ENCODE measurements around the gene TMEM14C. TPM values are rescaled to one million over a fixed set of nuclear protein-coding genes. Genes with fewer than 3 reads are reported as not detected.

The TMEM14C gene
- total RNA-seq, 6 experiments from 2014 or later: 45.6 to 72.1 (median 54.0) TPM

- no peak overlapping the region for H3K27ac ChIP-seq
- H3K4me1 ChIP-seq: no peaks in the 10 kb centered on the region
- ATAC-seq: no peak
- H3K36me3 ChIP-seq: no peaks in the 10 kb centered on the region
- H3K27me3 ChIP-seq: no peaks in the 10 kb centered on the region
- DNase-seq: no peak
- no peak for TF ChIP-seq POLR2A (IDR thresholded peaks at IDR 0.05)
- no peak for TF ChIP-seq CTCF (IDR thresholded peaks at IDR 0.05)
- intact Hi-C loops (cut with DNase I): no loop called here
- H3K9me3 ChIP-seq: no peaks in the 10 kb centered on the region
- H3K4me3 ChIP-seq: no peak overlapping the region
These were observed 40.4 kb upstream of the TMEM14C start for GRCh38 chr6:10682355-10682988.

- H3K27ac ChIP-seq: no peak overlapping the region
- ATAC-seq: no peak
- no peak overlapping the region for H3K4me3 ChIP-seq
- H3K36me3 ChIP-seq: no peaks in the 10 kb centered on the region
- intact Hi-C loops (cut with DNase I): no loop called here
- no peaks in the 10 kb centered on the region for H3K9me3 ChIP-seq
- WGBS (ENCODE audit: insufficient coverage, low coverage, low lambda C conversion rate, missing lambda C conversion rate): 56% methylated on average over 5 of the region's 5 CpGs
- no peak for DNase-seq
- no peaks in the 10 kb centered on the region for H3K27me3 ChIP-seq
- no peak for TF ChIP-seq CTCF (IDR thresholded peaks at IDR 0.05)
- TF ChIP-seq POLR2A (IDR thresholded peaks at IDR 0.05): no peak
- no peaks in the 10 kb centered on the region for H3K4me1 ChIP-seq
These were observed 38.3 kb upstream of the TMEM14C start for GRCh38 chr6:10684618-10685017.

GRCh38 chr6:10685092-10685915 is 37.6 kb upstream of the TMEM14C start:
- WGBS (ENCODE audit: insufficient coverage, low coverage, low lambda C conversion rate, missing lambda C conversion rate): 58% methylated on average over 3 of the region's 3 CpGs
- Histone ChIP-seq H3K4me1 (no peaks in the 10 kb centered on the region), H3K27me3 (no peaks in the 10 kb centered on the region), H3K27ac (no peak overlapping the region), H3K36me3 (no peaks in the 10 kb centered on the region), H3K4me3 (no peak overlapping the region), H3K9me3 (no peaks in the 10 kb centered on the region)
- ATAC-seq (no peak), DNase-seq (no peak)
- intact Hi-C loops (cut with DNase I): no loop called here
- TF ChIP-seq POLR2A (IDR thresholded peaks at IDR 0.05) (no peak), CTCF (IDR thresholded peaks at IDR 0.05) (no peak)

GRCh38 chr6:10686901-10687300 is 36.0 kb upstream of the TMEM14C start:
- Histone ChIP-seq H3K36me3 (no peaks in the 10 kb centered on the region), H3K27ac (no peak overlapping the region), H3K9me3 (no peaks in the 10 kb centered on the region), H3K4me3 (no peak overlapping the region), H3K27me3 (no peaks in the 10 kb centered on the region), H3K4me1 (no peaks in the 10 kb centered on the region)
- DNase-seq (no peak), ATAC-seq (no peak)
- TF ChIP-seq CTCF (IDR thresholded peaks at IDR 0.05): no peak
- TF ChIP-seq POLR2A (IDR thresholded peaks at IDR 0.05): no peak
- intact Hi-C loops (cut with DNase I): no loop called here
- WGBS (ENCODE audit: insufficient coverage, low coverage, low lambda C conversion rate, missing lambda C conversion rate): 58% methylated on average over 3 of the region's 8 CpGs

All from right lobe of liver (tissue), 6 donors.